ENCODE measurements around the gene TNFSF15.

Gene TNFSF15

DNA sequence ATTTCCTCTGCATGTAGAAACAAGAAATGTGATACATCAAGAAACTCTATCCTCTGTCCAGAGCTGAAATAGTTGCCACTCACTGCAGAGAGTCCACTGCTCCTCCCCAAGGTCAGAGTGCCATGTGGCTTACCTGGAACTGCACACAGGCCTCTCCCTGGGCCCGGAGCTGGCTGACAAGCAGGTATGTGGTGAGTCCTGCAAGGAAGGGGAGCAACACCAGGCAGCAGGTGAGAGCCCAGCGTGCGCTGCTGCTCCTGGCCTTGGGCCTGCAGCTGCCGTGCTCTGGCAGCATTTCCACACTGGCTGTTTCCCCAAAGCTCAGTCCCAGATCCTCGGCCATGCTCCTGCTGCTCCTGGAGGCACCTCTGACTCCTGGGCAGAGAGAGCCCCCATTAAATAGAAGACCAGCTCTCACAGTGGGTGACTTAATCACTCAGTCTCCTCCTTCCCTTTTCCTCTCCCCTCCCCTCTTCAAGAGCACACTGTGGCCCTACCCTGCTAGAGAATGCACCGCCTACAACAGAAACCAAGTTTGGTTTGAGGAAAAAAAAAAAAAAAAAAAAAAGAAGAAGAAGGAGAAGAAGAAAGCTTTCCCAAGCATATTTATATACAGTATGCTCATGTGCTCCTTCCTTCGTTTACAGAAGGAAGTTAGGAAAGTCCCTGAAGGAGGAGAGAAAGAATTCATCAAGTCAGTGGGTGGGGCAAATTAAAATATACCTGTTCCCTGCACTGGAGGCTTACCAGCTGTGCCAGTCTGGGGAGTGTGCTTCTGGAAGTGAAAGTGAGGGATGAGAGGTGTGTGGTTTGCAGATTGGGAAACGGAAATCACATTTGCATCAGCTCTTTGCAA, at the start of gene TNFSF15:
Gene TNFSF15, minus strand, starts transcription at position 370 of the 856 bp plus-strand sequence. Its CDS starts 27 bp downstream, at position 343.
- no peaks in the 10 kb centered on the region for H3K36me3 ChIP-seq (ENCODE audit: control insufficient read depth, low read depth, low read length)
- H3K4me1 ChIP-seq (ENCODE audit: control insufficient read depth, low read depth, low read length): peaks cover 24% of the 10 kb centered on the region
- no peaks in the 10 kb centered on the region for H3K9me3 ChIP-seq (ENCODE audit: control insufficient read depth, low read depth, low read length)
- no peak within 1 kb of the TSS for H3K9ac ChIP-seq (ENCODE audit: low read length)
- no peak within 1 kb of the TSS for H3K27ac ChIP-seq (ENCODE audit: low read length)
- no peak within 1 kb of the TSS for H3K4me3 ChIP-seq (ENCODE audit: low read length)
- H3K27me3 ChIP-seq (ENCODE audit: control insufficient read depth, insufficient read depth, low read length): no peaks in the 10 kb centered on the region

DNA sequence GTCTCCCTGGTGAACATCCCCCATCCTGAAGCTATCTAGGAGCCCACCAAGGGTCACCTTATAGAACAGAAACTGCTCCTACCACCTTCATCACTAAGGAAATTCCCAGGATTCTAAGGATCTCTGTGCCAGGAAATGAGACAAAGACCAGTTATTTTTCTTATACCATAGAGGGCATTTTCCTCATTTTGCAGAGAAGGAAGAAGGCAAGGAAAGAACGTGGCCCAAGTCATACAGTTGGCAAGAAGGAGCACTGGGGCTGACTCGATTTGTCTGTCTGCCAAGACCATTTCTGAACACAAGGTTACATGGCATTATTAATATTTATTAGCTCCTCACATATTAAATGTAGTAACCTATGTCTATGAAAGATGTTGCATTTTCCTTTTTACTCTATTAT, 49.6 kb upstream of the TNFSF15 start:
- H3K36me3 ChIP-seq (ENCODE audit: control insufficient read depth, low read depth, low read length): no peaks in the 10 kb centered on the region
- no peaks in the 10 kb centered on the region for H3K9me3 ChIP-seq (ENCODE audit: control insufficient read depth, low read depth, low read length)
- H3K4me3 ChIP-seq (ENCODE audit: low read length): no peak overlapping the region
- no peak overlapping the region for H3K9ac ChIP-seq (ENCODE audit: low read length)
- no peak overlapping the region for H3K27ac ChIP-seq (ENCODE audit: low read length)
- H3K27me3 ChIP-seq (ENCODE audit: control insufficient read depth, insufficient read depth, low read length): no peaks in the 10 kb centered on the region
- no peaks in the 10 kb centered on the region for H3K4me1 ChIP-seq (ENCODE audit: control insufficient read depth, low read depth, low read length)

GRCh38 chr9:114854736-114855355, 49.0 kb upstream of the TNFSF15 start:
- Histone ChIP-seq H3K9ac (ENCODE audit: low read length) (no peak overlapping the region), H3K27ac (ENCODE audit: low read length) (no peak overlapping the region), H3K9me3 (ENCODE audit: control insufficient read depth, low read depth, low read length) (no peaks in the 10 kb centered on the region), H3K36me3 (ENCODE audit: control insufficient read depth, low read depth, low read length) (no peaks in the 10 kb centered on the region), H3K4me1 (ENCODE audit: control insufficient read depth, low read depth, low read length) (no peaks in the 10 kb centered on the region), H3K27me3 (ENCODE audit: control insufficient read depth, insufficient read depth, low read length) (no peaks in the 10 kb centered on the region), H3K4me3 (ENCODE audit: low read length) (no peak overlapping the region)

GRCh38 chr9:114853071-114853855, 47.4 kb upstream of the TNFSF15 start:
- Histone ChIP-seq H3K9ac (ENCODE audit: low read length) (no peak overlapping the region), H3K9me3 (ENCODE audit: control insufficient read depth, low read depth, low read length) (no peaks in the 10 kb centered on the region), H3K36me3 (ENCODE audit: control insufficient read depth, low read depth, low read length) (no peaks in the 10 kb centered on the region), H3K27me3 (ENCODE audit: control insufficient read depth, insufficient read depth, low read length) (no peaks in the 10 kb centered on the region), H3K4me3 (ENCODE audit: low read length) (no peak overlapping the region), H3K27ac (ENCODE audit: low read length) (no peak overlapping the region), H3K4me1 (ENCODE audit: control insufficient read depth, low read depth, low read length) (no peaks in the 10 kb centered on the region)

- H3K4me3 ChIP-seq (ENCODE audit: low read length): no peak overlapping the region
- no peaks in the 10 kb centered on the region for H3K4me1 ChIP-seq (ENCODE audit: control insufficient read depth, low read depth, low read length)
- H3K9me3 ChIP-seq (ENCODE audit: control insufficient read depth, low read depth, low read length): no peaks in the 10 kb centered on the region
- no peaks in the 10 kb centered on the region for H3K36me3 ChIP-seq (ENCODE audit: control insufficient read depth, low read depth, low read length)
- H3K27ac ChIP-seq (ENCODE audit: low read length): no peak overlapping the region
- H3K9ac ChIP-seq (ENCODE audit: low read length): no peak overlapping the region
- no peaks in the 10 kb centered on the region for H3K27me3 ChIP-seq (ENCODE audit: control insufficient read depth, insufficient read depth, low read length)
These were observed 46.3 kb upstream of the TNFSF15 start for GRCh38 chr9:114852050-114852594.

DNA sequence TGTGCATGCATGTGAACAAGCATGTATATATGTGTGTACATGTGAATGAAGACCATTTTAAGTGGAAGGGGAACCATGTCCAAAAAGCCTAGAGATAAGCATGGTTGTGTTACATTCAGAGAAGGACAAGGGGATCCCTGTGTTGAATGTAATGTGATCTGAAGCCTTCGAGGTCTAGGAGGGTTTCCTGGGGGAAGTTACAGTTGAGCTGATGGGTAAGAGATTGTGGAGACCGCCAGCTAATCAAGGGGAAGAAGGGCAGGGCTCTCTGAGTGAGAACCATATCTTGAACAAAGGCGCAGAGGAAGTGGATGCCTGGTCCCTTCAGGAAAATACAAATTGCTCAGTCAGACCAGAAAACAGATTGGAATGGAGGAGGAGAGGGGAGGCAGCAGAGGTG, 45.5 kb upstream of the TNFSF15 start:
- Histone ChIP-seq H3K27ac (ENCODE audit: low read length) (no peak overlapping the region), H3K4me3 (ENCODE audit: low read length) (no peak overlapping the region), H3K9ac (ENCODE audit: low read length) (no peak overlapping the region), H3K9me3 (ENCODE audit: control insufficient read depth, low read depth, low read length) (no peaks in the 10 kb centered on the region), H3K36me3 (ENCODE audit: control insufficient read depth, low read depth, low read length) (no peaks in the 10 kb centered on the region), H3K4me1 (ENCODE audit: control insufficient read depth, low read depth, low read length) (no peaks in the 10 kb centered on the region), H3K27me3 (ENCODE audit: control insufficient read depth, insufficient read depth, low read length) (no peaks in the 10 kb centered on the region)

GRCh38 chr9:114850871-114851270, 45.0 kb upstream of the TNFSF15 start:
- Histone ChIP-seq H3K27me3 (ENCODE audit: control insufficient read depth, insufficient read depth, low read length) (no peaks in the 10 kb centered on the region), H3K36me3 (ENCODE audit: control insufficient read depth, low read depth, low read length) (no peaks in the 10 kb centered on the region), H3K27ac (ENCODE audit: low read length) (no peak overlapping the region), H3K4me1 (ENCODE audit: control insufficient read depth, low read depth, low read length) (no peaks in the 10 kb centered on the region), H3K9me3 (ENCODE audit: control insufficient read depth, low read depth, low read length) (no peaks in the 10 kb centered on the region), H3K9ac (ENCODE audit: low read length) (no peak overlapping the region), H3K4me3 (ENCODE audit: low read length) (no peak overlapping the region)

GRCh38 chr9:114849450-114849849, 43.6 kb upstream of the TNFSF15 start:
- Histone ChIP-seq H3K27me3 (ENCODE audit: control insufficient read depth, insufficient read depth, low read length) (no peaks in the 10 kb centered on the region), H3K9ac (ENCODE audit: low read length) (no peak overlapping the region), H3K4me3 (ENCODE audit: low read length) (no peak overlapping the region), H3K27ac (ENCODE audit: low read length) (no peak overlapping the region), H3K4me1 (ENCODE audit: control insufficient read depth, low read depth, low read length) (no peaks in the 10 kb centered on the region), H3K36me3 (ENCODE audit: control insufficient read depth, low read depth, low read length) (no peaks in the 10 kb centered on the region), H3K9me3 (ENCODE audit: control insufficient read depth, low read depth, low read length) (no peaks in the 10 kb centered on the region)

- Histone ChIP-seq H3K36me3 (ENCODE audit: control insufficient read depth, low read depth, low read length) (no peaks in the 10 kb centered on the region), H3K27me3 (ENCODE audit: control insufficient read depth, insufficient read depth, low read length) (no peaks in the 10 kb centered on the region), H3K4me1 (ENCODE audit: control insufficient read depth, low read depth, low read length) (no peaks in the 10 kb centered on the region), H3K9me3 (ENCODE audit: control insufficient read depth, low read depth, low read length) (no peaks in the 10 kb centered on the region), H3K27ac (ENCODE audit: low read length) (no peak overlapping the region), H3K9ac (ENCODE audit: low read length) (no peak overlapping the region), H3K4me3 (ENCODE audit: low read length) (no peak overlapping the region)
These were observed 41.9 kb upstream of the TNFSF15 start for GRCh38 chr9:114847492-114848417.

- Histone ChIP-seq H3K9me3 (ENCODE audit: control insufficient read depth, low read depth, low read length) (no peaks in the 10 kb centered on the region), H3K27ac (ENCODE audit: low read length) (no peak overlapping the region), H3K4me3 (ENCODE audit: low read length) (no peak overlapping the region), H3K9ac (ENCODE audit: low read length) (no peak overlapping the region), H3K36me3 (ENCODE audit: control insufficient read depth, low read depth, low read length) (no peaks in the 10 kb centered on the region), H3K27me3 (ENCODE audit: control insufficient read depth, insufficient read depth, low read length) (no peaks in the 10 kb centered on the region), H3K4me1 (ENCODE audit: control insufficient read depth, low read depth, low read length) (no peaks in the 10 kb centered on the region)
These were observed 39.5 kb upstream of the TNFSF15 start for GRCh38 chr9:114845373-114845772.

Measured in iPS-18a (cell line).